LNCaP clone FGC (cell line): ENCODE measurements around the gene STRADA.

Experiments
- DNase-seq: peaks from one replicate; pipeline ENCODE4 v3.0.0-alpha.2; 2011; ENCODE audit warnings: low read depth
- H3K4me3 ChIP-seq: 2 replicates; pipeline ENCODE4 v1.5.1; 2011; ENCODE audit warnings: mild to moderate bottlenecking, low read depth, low read length, control low read depth
- CTCF ChIP-seq: IDR thresholded peaks from 2 replicates; pipeline ENCODE4 v1.5.1; 2012; ENCODE audit warnings: mild to moderate bottlenecking; ENCODE audit not compliant: control insufficient read depth, insufficient read depth; ENCODE audit errors: extremely low read depth

STRADA gene

DNA sequence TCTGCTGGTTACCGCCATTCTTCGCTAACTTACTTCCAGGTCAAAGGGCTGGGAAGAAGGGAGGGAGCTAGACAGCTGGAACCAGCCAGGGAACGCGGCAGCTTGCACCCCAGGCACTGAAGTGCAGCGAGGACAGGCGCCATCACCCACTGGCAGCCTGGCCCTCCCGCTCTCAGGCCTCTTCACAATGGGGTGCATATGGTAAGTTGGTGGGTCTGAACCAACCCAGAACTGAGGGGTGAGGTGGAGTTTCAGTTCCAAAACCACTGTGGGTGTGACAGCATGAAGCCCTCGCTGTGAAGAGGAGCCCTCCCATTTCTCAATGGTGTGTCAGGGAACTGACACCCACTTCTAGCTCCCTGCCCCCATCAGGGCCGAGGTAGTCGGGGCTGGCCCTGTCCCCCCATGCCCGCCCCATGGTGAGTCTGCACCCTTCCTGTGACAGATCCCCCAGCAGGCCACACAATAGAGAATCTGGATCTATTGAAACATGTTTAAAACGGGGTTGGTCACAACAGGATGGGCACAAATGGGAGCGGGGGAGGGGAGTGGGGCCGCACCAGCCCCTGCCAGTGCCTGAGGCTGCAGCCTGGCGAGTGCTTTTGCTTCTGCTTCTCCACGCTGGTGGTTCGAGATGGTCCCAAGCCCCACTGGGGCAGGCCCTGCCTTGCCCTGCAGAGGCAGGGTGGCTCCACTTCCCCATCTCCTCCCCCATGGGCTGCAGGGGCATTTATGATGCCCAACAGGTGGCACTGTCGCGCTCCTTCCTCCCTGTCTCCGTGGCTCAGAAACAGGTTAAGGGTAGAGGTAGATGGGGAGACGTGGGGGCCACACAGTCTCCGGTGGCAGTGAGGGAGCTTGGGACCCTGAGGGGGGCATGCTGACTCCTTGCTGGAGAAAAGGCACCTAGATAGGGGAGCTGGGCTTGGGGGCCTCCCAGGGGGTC is 44.0 kb downstream of the STRADA start:
- DNase-seq = no peak
- TF ChIP-seq CTCF = peak; percentile 70
- H3K4me3 ChIP-seq = no peak overlapping the region

- no peak for DNase-seq
- H3K4me3 ChIP-seq = no peak overlapping the region
- peak; percentile 57 for TF ChIP-seq CTCF
Observed at GRCh38 chr17:63696381-63696961, 45.1 kb downstream of the STRADA start.

DNA sequence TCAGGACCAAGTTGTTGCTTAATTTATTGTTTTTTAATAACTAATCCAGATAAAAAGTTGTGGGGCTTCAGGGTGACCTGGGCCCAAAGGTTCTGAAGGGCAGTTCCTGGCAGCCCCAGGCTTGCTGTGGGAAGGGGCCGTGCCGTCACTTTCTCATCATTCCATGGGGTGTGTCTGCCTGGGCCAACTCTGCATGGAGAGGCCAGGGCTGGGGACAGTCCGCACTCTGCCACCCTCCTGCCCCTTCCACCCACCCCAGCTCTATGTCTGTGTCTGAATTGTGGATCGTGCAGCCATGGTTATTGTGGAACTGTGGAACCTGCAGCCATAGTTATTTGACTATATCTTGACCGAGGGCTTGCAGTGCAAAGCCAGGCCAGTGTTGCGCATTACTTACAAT is 45.7 kb downstream of the STRADA start:
- DNase-seq = no peak
- no peak overlapping the region for H3K4me3 ChIP-seq
- TF ChIP-seq CTCF = no peak

DNA sequence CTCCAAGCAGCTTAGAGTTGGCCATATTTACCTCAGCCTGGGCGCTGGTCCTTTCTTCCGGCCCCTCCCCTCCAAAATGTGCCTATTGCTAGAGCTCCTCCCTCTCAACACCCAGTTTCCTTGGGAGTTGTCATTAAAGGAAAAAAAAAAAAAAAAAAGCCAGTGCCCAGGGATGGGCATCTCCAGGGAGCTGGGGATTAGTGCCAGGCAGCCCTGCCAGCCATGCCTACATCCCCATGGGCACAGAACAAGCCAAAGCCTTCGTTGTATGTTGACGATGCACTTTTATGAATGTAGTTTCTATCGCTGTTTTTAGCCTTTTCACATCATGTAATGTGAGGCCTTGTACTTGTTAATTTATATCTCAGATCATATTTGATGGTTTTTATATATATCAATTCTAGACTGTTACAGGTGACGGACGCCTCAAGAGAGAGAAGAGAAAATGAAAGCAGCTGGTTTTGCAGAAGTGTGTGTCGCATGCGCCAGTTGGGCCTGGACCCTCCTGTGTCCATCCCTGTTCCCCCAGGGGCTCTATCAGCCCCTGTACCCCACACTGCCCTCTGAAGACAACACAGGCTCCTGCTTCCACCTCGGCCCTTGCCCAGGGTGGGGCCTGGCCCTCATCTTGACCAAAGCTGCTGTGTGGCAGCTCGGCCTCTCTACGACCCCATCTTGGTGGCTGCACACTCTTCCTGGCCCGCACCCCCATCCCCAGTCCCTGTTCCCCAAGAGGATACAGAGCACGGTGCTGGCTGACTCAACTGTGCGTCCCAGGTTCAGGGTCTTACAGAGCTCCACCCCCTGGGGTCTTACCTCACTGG is 46.4 kb downstream of the STRADA start:
- no peak for TF ChIP-seq CTCF
- no peak for DNase-seq
- no peak overlapping the region for H3K4me3 ChIP-seq

GRCh38 chr17:63694229-63694949 is 47.2 kb downstream of the STRADA start:
- no peak overlapping the region for H3K4me3 ChIP-seq
- TF ChIP-seq CTCF = no peak
- no peak for DNase-seq

DNA sequence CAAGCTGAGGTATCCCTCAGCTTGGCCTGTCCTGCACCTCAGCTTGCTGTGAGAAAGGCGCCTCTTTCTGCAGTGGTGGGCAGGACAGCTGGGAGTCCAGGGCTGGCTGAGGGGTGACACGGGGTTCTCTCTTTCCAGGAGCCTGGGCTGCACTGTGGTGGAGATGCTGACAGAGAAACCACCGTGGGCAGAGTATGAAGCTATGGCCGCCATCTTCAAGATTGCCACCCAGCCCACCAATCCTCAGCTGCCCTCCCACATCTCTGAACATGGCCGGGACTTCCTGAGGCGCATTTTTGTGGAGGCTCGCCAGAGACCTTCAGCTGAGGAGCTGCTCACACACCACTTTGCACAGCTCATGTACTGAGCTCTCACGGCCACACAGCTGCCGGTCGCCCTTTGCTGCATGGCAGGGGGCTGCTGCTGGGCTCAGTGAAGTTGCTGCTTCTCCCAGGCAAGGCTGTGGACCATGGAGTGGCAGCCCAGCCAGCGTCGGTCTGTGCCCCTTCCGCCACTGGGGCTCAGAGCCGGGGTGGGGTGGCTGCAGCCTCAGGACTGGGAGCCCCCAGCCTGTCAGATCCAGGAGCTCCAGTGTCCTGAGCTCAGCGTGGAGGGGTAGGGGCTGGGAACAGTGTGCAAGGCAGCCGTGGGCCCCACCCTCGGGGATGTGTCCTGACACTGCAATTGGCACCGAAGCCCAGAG is 48.0 kb downstream of the STRADA start:
- DNase-seq = no peak
- no peak overlapping the region for H3K4me3 ChIP-seq
- no peak for TF ChIP-seq CTCF
